LHCN-M2 (cell line): Measurements from ENCODE around the gene ANTKMT. TPM values are rescaled to one million over a fixed set of nuclear protein-coding genes. Genes with fewer than 3 reads are reported as not detected.
"Not testable (repeated sequence)": the region's sequence is repeated elsewhere in the genome, so short reads cannot be mapped to it uniquely, and the experiment has no call there.

Source experiments
- DNase-seq: peaks from one replicate; pipeline ENCODE4 v3.0.0-alpha.2; 2012; ENCODE audit warnings: low read depth
- total RNA-seq: library from RNA; depleted of rRNA; stranded (reverse); fragments of >200 nt; gene quantifications from 2 replicates; pipeline ENCODE4 v1.2.3, GENCODE V29; 2014

ANTKMT gene
- total RNA-seq, 1 experiment from 2014 or later = 36.7 TPM

GRCh38 chr16:680967-681745 is 39.8 kb upstream of the ANTKMT start:
- peak; percentile 48 for DNase-seq

- peak; percentile 65 for DNase-seq
Measured at GRCh38 chr16:681746-682427, 39.1 kb upstream of the ANTKMT start.

- DNase-seq = no peak
Measured at GRCh38 chr16:682493-683395, 38.2 kb upstream of the ANTKMT start.

- no peak for DNase-seq
Measured at GRCh38 chr16:683396-684070, 37.4 kb upstream of the ANTKMT start.

GRCh38 chr16:684071-684794 is 36.7 kb upstream of the ANTKMT start, which contains the start of gene JMJD8:
TSS of gene JMJD8 (minus strand) at chr16:684334. CDS start at chr16:684319, 15 bp downstream.
- DNase-seq = peak; percentile 93

GRCh38 chr16:684961-685696 is 35.8 kb upstream of the ANTKMT start:
- DNase-seq = no peak

- DNase-seq = peak; percentile 36
Measured at GRCh38 chr16:685967-686366, 35.0 kb upstream of the ANTKMT start.

- no peak for DNase-seq
Measured at GRCh38 chr16:686459-687260, 34.3 kb upstream of the ANTKMT start.

GRCh38 chr16:687499-687898 is 33.4 kb upstream of the ANTKMT start:
- DNase-seq = no peak

- no peak for DNase-seq
Measured at GRCh38 chr16:689175-689897, 31.6 kb upstream of the ANTKMT start.

- not testable (repeated sequence) for DNase-seq
Measured at GRCh38 chr16:691242-691641, 29.7 kb upstream of the ANTKMT start.

- no peak for DNase-seq
Measured at GRCh38 chr16:692356-693108, 28.4 kb upstream of the ANTKMT start.

- DNase-seq = no peak
Measured at GRCh38 chr16:693364-693763, 27.6 kb upstream of the ANTKMT start.

GRCh38 chr16:693766-694165 is 27.2 kb upstream of the ANTKMT start:
- no peak for DNase-seq

- no peak for DNase-seq
Measured at GRCh38 chr16:694187-694862, 26.6 kb upstream of the ANTKMT start.

GRCh38 chr16:694863-695354 is 26.0 kb upstream of the ANTKMT start:
- DNase-seq = no peak
